H1 (cell line): ENCODE data around the gene APOL6.

Experiments used
- POLR2A ChIP-seq, 2 experiments: IDR thresholded peaks; 1 replicate in 1 of 2; 2 replicates in 1 of 2; pipeline ENCODE4 v1.6.1; 2011; ENCODE audit warnings: low read depth in 2 of 2, low read length in 2 of 2, mild to moderate bottlenecking in 2 of 2; ENCODE audit errors: control extremely low read depth in 1 of 2
- TF ChIP-seq, protein P1 (sequence below), 3 experiments: IDR thresholded peaks; 1 replicate in 2 of 3; 2 replicates in 1 of 3; pipeline versions ENCODE4 v1.5.1 to v1.6.1; 2011; ENCODE audit warnings: low read length in 3 of 3, mild to moderate bottlenecking in 3 of 3, inconsistent platforms in 2 of 3, low read depth in 1 of 3, moderate library complexity in 1 of 3; ENCODE audit not compliant: insufficient read depth in 1 of 3; ENCODE audit errors: control extremely low read depth in 1 of 3

DNA sequence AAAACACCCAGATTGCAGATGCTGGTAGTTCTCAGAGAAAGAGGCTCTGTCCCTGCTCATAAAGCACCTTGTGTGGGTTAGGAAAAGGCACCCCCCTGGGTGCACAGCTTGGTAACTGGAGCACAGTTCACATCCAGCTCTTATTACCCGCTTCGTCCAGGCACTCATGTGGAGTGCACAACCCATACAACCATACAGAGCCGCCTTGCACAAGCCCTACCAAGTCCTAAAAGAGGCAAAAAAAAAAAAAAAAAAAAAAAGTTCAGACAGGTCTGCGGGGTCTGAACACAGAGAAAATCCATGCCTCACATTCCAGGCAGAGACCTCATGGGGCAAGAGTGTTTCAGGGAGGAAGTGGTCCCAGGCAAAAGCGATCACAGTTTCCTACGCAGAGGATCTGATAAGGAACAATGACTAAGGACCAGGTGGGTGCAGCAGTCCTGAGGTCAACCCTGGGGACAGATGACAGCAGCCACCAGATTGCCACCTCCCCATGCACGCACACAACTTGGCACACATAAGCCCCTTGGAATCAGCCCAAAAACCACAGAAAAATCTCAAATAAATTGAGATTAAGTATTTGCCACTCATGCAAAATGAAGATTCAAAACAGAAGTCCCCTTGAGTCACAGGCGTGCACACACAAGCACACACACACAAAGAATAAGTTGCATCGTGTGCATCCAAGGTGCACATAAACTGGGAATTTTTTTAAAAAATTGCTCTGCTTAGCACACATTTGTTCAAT, 43.5 kb upstream of the APOL6 start:
- TF ChIP-seq, protein P1, sequence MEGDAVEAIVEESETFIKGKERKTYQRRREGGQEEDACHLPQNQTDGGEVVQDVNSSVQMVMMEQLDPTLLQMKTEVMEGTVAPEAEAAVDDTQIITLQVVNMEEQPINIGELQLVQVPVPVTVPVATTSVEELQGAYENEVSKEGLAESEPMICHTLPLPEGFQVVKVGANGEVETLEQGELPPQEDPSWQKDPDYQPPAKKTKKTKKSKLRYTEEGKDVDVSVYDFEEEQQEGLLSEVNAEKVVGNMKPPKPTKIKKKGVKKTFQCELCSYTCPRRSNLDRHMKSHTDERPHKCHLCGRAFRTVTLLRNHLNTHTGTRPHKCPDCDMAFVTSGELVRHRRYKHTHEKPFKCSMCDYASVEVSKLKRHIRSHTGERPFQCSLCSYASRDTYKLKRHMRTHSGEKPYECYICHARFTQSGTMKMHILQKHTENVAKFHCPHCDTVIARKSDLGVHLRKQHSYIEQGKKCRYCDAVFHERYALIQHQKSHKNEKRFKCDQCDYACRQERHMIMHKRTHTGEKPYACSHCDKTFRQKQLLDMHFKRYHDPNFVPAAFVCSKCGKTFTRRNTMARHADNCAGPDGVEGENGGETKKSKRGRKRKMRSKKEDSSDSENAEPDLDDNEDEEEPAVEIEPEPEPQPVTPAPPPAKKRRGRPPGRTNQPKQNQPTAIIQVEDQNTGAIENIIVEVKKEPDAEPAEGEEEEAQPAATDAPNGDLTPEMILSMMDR (IDR thresholded peaks at IDR 0.05; ENCODE audit: control extremely low read depth in 1 of 3, insufficient read depth in 1 of 3, low read depth in 1 of 3, low read length in 3 of 3), result no peak
- TF ChIP-seq POLR2A (IDR thresholded peaks at IDR 0.05; ENCODE audit: control extremely low read depth in 1 of 2, low read depth in 2 of 2, low read length in 2 of 2), result no peak
